Measurements from ENCODE around the gene ZDHHC7. TPM values are rescaled to one million over a fixed set of nuclear protein-coding genes. Genes with fewer than 3 reads are reported as not detected.
"Not testable (repeated sequence)": the region's sequence is repeated elsewhere in the genome, so short reads cannot be mapped to it uniquely, and the experiment has no call there.

ZDHHC7 gene
- total RNA-seq, 4 donors from 2014 or later, result 55.3 to 77.5 (median 66.3) TPM

GRCh38 chr16:84943620-84944019 lies 67.7 kb downstream of the ZDHHC7 start:
- H3K4me3 ChIP-seq, result no peak overlapping the region
- TF ChIP-seq POLR2AphosphoS5 (IDR thresholded peaks at IDR 0.05), result no peak
- no peak for TF ChIP-seq POLR2A (IDR thresholded peaks at IDR 0.05)
- no peak for TF ChIP-seq EP300 (IDR thresholded peaks at IDR 0.05)
- TF ChIP-seq, protein P1, sequence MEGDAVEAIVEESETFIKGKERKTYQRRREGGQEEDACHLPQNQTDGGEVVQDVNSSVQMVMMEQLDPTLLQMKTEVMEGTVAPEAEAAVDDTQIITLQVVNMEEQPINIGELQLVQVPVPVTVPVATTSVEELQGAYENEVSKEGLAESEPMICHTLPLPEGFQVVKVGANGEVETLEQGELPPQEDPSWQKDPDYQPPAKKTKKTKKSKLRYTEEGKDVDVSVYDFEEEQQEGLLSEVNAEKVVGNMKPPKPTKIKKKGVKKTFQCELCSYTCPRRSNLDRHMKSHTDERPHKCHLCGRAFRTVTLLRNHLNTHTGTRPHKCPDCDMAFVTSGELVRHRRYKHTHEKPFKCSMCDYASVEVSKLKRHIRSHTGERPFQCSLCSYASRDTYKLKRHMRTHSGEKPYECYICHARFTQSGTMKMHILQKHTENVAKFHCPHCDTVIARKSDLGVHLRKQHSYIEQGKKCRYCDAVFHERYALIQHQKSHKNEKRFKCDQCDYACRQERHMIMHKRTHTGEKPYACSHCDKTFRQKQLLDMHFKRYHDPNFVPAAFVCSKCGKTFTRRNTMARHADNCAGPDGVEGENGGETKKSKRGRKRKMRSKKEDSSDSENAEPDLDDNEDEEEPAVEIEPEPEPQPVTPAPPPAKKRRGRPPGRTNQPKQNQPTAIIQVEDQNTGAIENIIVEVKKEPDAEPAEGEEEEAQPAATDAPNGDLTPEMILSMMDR (IDR thresholded peaks at IDR 0.05), result no peak
- H3K4me1 ChIP-seq, result peaks cover 0 to 7% (median 0%) of the 10 kb centered on the region in 3 donors
- no peaks in the 10 kb centered on the region for H3K27me3 ChIP-seq
- no peak overlapping the region for H3K27ac ChIP-seq
- no peaks in the 10 kb centered on the region for H3K9me3 ChIP-seq
- H3K36me3 ChIP-seq, result no peaks in the 10 kb centered on the region
- no peak for ATAC-seq
- 60 to 86% methylated on average over 1 to 2 of the region's 4 CpGs for WGBS, 2 donors (ENCODE audit: low coverage in 1 of 2)

GRCh38 chr16:84942786-84943185 lies 68.5 kb downstream of the ZDHHC7 start:
- Histone ChIP-seq H3K27ac (no peak overlapping the region), H3K4me1 (peaks cover 0 to 7% (median 0%) of the 10 kb centered on the region in 3 donors), H3K27me3 (no peaks in the 10 kb centered on the region), H3K36me3 (no peaks in the 10 kb centered on the region), H3K9me3 (no peaks in the 10 kb centered on the region), H3K4me3 (no peak overlapping the region)
- 100% methylated on average over 1 to 3 of the region's 4 CpGs for WGBS, 2 donors (ENCODE audit: low coverage in 1 of 2)
- TF ChIP-seq EP300 (IDR thresholded peaks at IDR 0.05) (no peak), POLR2AphosphoS5 (IDR thresholded peaks at IDR 0.05) (no peak), POLR2A (IDR thresholded peaks at IDR 0.05) (no peak)
- TF ChIP-seq, protein P1 (IDR thresholded peaks at IDR 0.05), result no peak
- no peak for ATAC-seq

- Histone ChIP-seq H3K36me3 (no peaks in the 10 kb centered on the region), H3K4me1 (peaks cover 0 to 7% (median 0%) of the 10 kb centered on the region in 3 donors), H3K27ac (no peak overlapping the region), H3K4me3 (no peak overlapping the region), H3K27me3 (no peaks in the 10 kb centered on the region), H3K9me3 (no peaks in the 10 kb centered on the region)
- no peak for ATAC-seq
- TF ChIP-seq EP300 (IDR thresholded peaks at IDR 0.05) (no peak), POLR2A (IDR thresholded peaks at IDR 0.05) (no peak)
- 95 to 100% methylated on average over 3 to 10 of the region's 10 CpGs for whole genome bisulfite sequencing, 2 donors (ENCODE audit: low coverage in 1 of 2)
These were observed 69.4 kb downstream of the ZDHHC7 start for GRCh38 chr16:84941921-84942320.

DNA sequence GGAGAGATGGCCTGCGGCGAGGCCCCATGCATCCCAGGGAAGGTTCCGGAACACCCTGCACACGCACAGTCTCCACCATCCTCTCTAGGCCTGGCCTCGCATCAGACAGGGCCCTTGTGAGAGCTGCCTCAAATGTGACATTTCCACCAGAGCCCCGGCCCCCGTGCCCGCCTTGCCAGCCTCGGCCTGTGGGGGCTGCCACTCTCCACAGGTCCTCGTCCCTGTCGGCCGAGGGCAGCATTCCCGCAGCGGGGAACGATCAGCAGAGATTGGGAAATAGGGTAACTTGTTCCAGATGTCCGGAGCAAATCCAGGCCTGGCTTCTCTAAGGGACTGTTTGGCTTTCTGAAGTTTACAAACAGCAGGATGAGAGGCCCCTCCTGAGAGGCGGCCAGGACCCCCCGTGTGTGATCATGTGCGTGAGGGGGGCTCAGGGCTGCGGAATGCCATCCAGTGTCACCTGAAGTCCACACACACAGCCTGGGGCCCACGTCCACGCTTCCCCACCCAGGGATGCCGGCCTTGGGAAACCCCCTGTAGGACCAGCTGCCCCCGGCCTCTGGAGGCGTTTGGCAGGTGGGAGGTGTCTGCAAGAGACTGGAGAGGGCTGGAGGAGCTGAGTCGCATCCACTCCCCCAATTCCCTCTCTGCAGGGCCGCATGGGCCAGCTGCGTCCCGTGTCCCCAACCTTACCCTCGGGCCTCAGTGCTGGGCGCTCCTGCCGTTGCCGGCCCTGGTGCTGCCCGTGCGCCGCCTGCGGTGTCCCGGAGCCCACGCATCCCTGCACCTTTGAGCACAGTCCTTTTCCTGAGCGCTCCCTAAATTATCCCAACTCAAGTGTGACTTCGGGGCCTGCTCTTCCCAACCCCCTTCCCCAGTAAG lies 70.4 kb downstream of the ZDHHC7 start:
- Histone ChIP-seq H3K9me3 (no peaks in the 10 kb centered on the region), H3K4me3 (no peak overlapping the region), H3K36me3 (no peaks in the 10 kb centered on the region), H3K27me3 (no peaks in the 10 kb centered on the region), H3K4me1 (peaks cover 0 to 7% (median 0%) of the 10 kb centered on the region in 3 donors), H3K27ac (no peak overlapping the region)
- TF ChIP-seq EP300 (IDR thresholded peaks at IDR 0.05) (no peak), POLR2AphosphoS5 (IDR thresholded peaks at IDR 0.05) (no peak), POLR2A (IDR thresholded peaks at IDR 0.05) (no peak)
- TF ChIP-seq, protein P1 (IDR thresholded peaks at IDR 0.05), result no peak
- 94 to 100% methylated on average over 2 to 14 of the region's 41 CpGs for WGBS, 2 donors (ENCODE audit: low coverage in 1 of 2)
- ATAC-seq, result peak; percentile 82

GRCh38 chr16:84938616-84939015 lies 72.7 kb downstream of the ZDHHC7 start:
- H3K27me3 ChIP-seq, H3K36me3 ChIP-seq, H3K9me3 ChIP-seq, H3K4me3 ChIP-seq, ATAC-seq, H3K27ac ChIP-seq: not testable (repeated sequence)
- peaks cover 0 to 20% (median 6%) of the 10 kb centered on the region in 3 donors for H3K4me1 ChIP-seq
- 74% methylated on average over 5 of the region's 6 CpGs; no CpG with 5 or more reads in 1 of the 2 donors for WGBS, 2 donors (ENCODE audit: low coverage in 1 of 2)

Measured in gastroesophageal sphincter (tissue), 4 donors.